ENCODE data around the gene COX7B.
A peak's percentile ranks its signal among the peaks of the same experiment; 100 is the strongest.
"Not testable (repeated sequence)": the region's sequence is repeated elsewhere in the genome, so short reads cannot be mapped to it uniquely, and the experiment has no call there.

The COX7B gene

GRCh38 chrX:77899081-77899828, at the start of gene COX7B:
Gene COX7B, plus strand, starts transcription at chrX:77899468. Its CDS starts 86 bp downstream, at chrX:77899554.
- DNase-seq (ENCODE audit: low read depth) = peak; percentile 32

GRCh38 chrX:77875372-77875771, 23.9 kb upstream of the COX7B start:
- DNase-seq (ENCODE audit: low read depth) = no peak

- DNase-seq (ENCODE audit: low read depth) = not testable (repeated sequence)
Observed at GRCh38 chrX:77881418-77881817, 17.9 kb upstream of the COX7B start.

- DNase-seq (ENCODE audit: low read depth) = no peak
Observed at GRCh38 chrX:77892887-77893286, 6.4 kb upstream of the COX7B start.

GRCh38 chrX:77893713-77894112, 5.6 kb upstream of the COX7B start:
- no peak for DNase-seq (ENCODE audit: low read depth)

GRCh38 chrX:77894921-77895886, 4.1 kb upstream of the COX7B start, which contains the start of gene MAGT1:
Gene MAGT1, minus strand, starts transcription at chrX:77895435. Its CDS starts 25 bp downstream, at chrX:77895410.
- DNase-seq (ENCODE audit: low read depth) = peak; percentile 64

GRCh38 chrX:77900688-77901087, 1.4 kb downstream of the COX7B start:
- no peak for DNase-seq (ENCODE audit: low read depth)

- no peak for DNase-seq (ENCODE audit: low read depth)
Observed at GRCh38 chrX:77901506-77901905, 2.2 kb downstream of the COX7B start.

GRCh38 chrX:77910108-77910840, 11.0 kb downstream of the COX7B start, which contains the start of gene ATP7A:
Gene ATP7A, plus strand, starts transcription at chrX:77910693. Its CDS starts 60,949 bp downstream, at chrX:77971642.
- DNase-seq (ENCODE audit: low read depth) = peak; percentile 75

GRCh38 chrX:77917294-77917933, 18.1 kb downstream of the COX7B start:
- DNase-seq (ENCODE audit: low read depth) = no peak

- DNase-seq (ENCODE audit: low read depth) = no peak
Observed at GRCh38 chrX:77918568-77918967, 19.3 kb downstream of the COX7B start.

- DNase-seq (ENCODE audit: low read depth) = not testable (repeated sequence)
Observed at GRCh38 chrX:77919370-77919769, 20.1 kb downstream of the COX7B start.

GRCh38 chrX:77922787-77923186, 23.5 kb downstream of the COX7B start:
- DNase-seq (ENCODE audit: low read depth) = no peak

GRCh38 chrX:77924320-77924859, 25.1 kb downstream of the COX7B start:
- DNase-seq (ENCODE audit: low read depth) = no peak

- DNase-seq (ENCODE audit: low read depth) = no peak
Observed at GRCh38 chrX:77925764-77926163, 26.5 kb downstream of the COX7B start.

- no peak for DNase-seq (ENCODE audit: low read depth)
Observed at GRCh38 chrX:77930581-77930980, 31.3 kb downstream of the COX7B start.

- DNase-seq (ENCODE audit: low read depth) = no peak
Observed at GRCh38 chrX:77935886-77936285, 36.6 kb downstream of the COX7B start.

GRCh38 chrX:77936299-77936698, 37.0 kb downstream of the COX7B start:
- no peak for DNase-seq (ENCODE audit: low read depth)

- DNase-seq (ENCODE audit: low read depth) = no peak
Observed at GRCh38 chrX:77937291-77937690, 38.0 kb downstream of the COX7B start.

- DNase-seq (ENCODE audit: low read depth) = no peak
Observed at GRCh38 chrX:77938083-77938680, 38.9 kb downstream of the COX7B start.

- DNase-seq (ENCODE audit: low read depth) = not testable (repeated sequence)
Observed at GRCh38 chrX:77945031-77945430, 45.8 kb downstream of the COX7B start.

Measured in stimulated activated CD8-positive, alpha-beta memory T cell treated with anti-CD3 and anti-CD28 coated beads, Interleukin-15, amount 100 ng/mL, for 1 hour (primary cell).